Heart left ventricle (tissue), 16 donors: ENCODE results near the gene KTN1. TPM values are rescaled to one million over a fixed set of nuclear protein-coding genes. Genes with fewer than 3 reads are reported as not detected.

Source experiments
- ATAC-seq, 4 donors: fragments of 200-7000 bp; cut with Tn5 transposase; one replicate each; pipeline ENCODE4 v1.9.1; 2020 to 2022; ENCODE audit warnings: moderate library complexity in 4 of 4, mild to moderate bottlenecking in 3 of 4, moderate number of reproducible peaks in 1 of 4
- DNase-seq, 5 donors: peaks; one replicate each; pipeline ENCODE4 v3.0.0-alpha.2; 2020
- H3K27ac ChIP-seq, 12 donors: fragments of 200-600 bp; sonication (generic) in 4 of 12; one replicate each; pipeline versions ENCODE4 v1.5.0 to v1.8.0; 2016 to 2022; ENCODE audit warnings: mild to moderate bottlenecking in 2 of 12
- H3K27me3 ChIP-seq, 9 donors: fragments of 200-600 bp; sonication (generic) in 2 of 9; one replicate each; pipeline versions ENCODE4 v1.5.1 to v1.8.0; 2016 to 2022; ENCODE audit warnings: mild to moderate bottlenecking in 3 of 9
- H3K36me3 ChIP-seq, 9 donors: fragments of 200-600 bp; sonication (generic) in 2 of 9; one replicate each; pipeline versions ENCODE4 v1.5.0 to v1.8.0; 2018 to 2022; ENCODE audit warnings: mild to moderate bottlenecking in 2 of 9
- H3K4me1 ChIP-seq, 12 donors: fragments of 200-600 bp; sonication (generic) in 4 of 12; one replicate each; pipeline versions ENCODE4 v1.5.0 to v1.8.0; 2016 to 2022; ENCODE audit warnings: mild to moderate bottlenecking in 3 of 12
- H3K4me3 ChIP-seq, 12 donors: fragments of 200-600 bp; sonication (generic) in 4 of 12; one replicate each; pipeline versions ENCODE4 v1.5.0 to v1.8.0; 2017 to 2022; ENCODE audit warnings: mild to moderate bottlenecking in 9 of 12, moderate library complexity in 4 of 12
- H3K9me3 ChIP-seq, 12 donors: fragments of 200-600 bp; sonication (generic) in 4 of 12; one replicate each; pipeline versions ENCODE4 v1.5.0 to v1.8.0; 2016 to 2022; ENCODE audit warnings: mild to moderate bottlenecking in 1 of 12
- POLR2A ChIP-seq, 2 donors: fragments of 450-650 bp; IDR thresholded peaks; one replicate each; pipeline ENCODE4 v1.6.1; 2017; ENCODE audit warnings: antibody characterized with exemption in 2 of 2, mild to moderate bottlenecking in 2 of 2, moderate library complexity in 2 of 2
- WGBS, 4 donors: extraction: QIAGEN DNeasy Blood & Tissue Kit in 2 of 4; methylation state at CpG; one replicate each; pipeline versions ENCODE4 v1.1.5 to v1.1.7; 2013 to 2018; 5-methylcytosine and 5-hydroxymethylcytosine counted together
- intact Hi-C, 10 donors: fragments of 100-400 bp; cut with DNase I; formaldehyde crosslinking; loops; one replicate each; pipeline versions ENCODE4 v1.11.1 to v1.14.2; 2022
- polyA plus RNA-seq, 2 donors: library from polyadenylated mRNA; stranded (reverse); fragments of 200-250 nt; gene quantifications; one replicate each; pipeline ENCODE4 v1.2.3, GENCODE V29; 2013
- total RNA-seq, 9 donors: library from RNA; depleted of rRNA in 2 of 9; stranded (reverse); fragments of >200 nt in 2 of 9; fragmentation: NEBNext Ultra II Directional in 3 of 9; extraction: Animal tissue kit (Norgen Biotek cat#: 25700) in 3 of 9; gene quantifications; one replicate each; pipeline versions ENCODE4 v1.1.0 to v1.2.4, GENCODE V29; 2016 to 2023
- TF ChIP-seq, protein P1 (sequence below), 12 donors: fragments of 200-600 bp; sonication (generic) in 4 of 12; IDR thresholded peaks; one replicate each; pipeline versions ENCODE4 v1.5.0 to v1.8.0; 2018 to 2022; ENCODE audit warnings: antibody characterized with exemption in 12 of 12, mild to moderate bottlenecking in 5 of 12
- donor health status: ischemic (EF 13 %, LVEDD 7.1; RV severe dilation, severe dysfunction).
- donor health status: healthy with polysubstance abuse.
- donor health status: DM: no; HTN: yes; CAD: no.
- donor health status: DM: no; HTN: no; CAD: no.
- donor health status: ischemic (EF 25% LVEDD 6.9; RV normal size, moderate dysfunction).
- donor health status: ischemic (EF 25% LVEDD 5.7; RV mildly dilated, moderate dysfunction).
- donor health status: healthy.
- donor health status: DM: yes; HTN: yes; CAD: no.
- donor health status: ischemic (EF 35%, LVEDD 5.7; RV mildly dilated, moderate dysfunction).
- donor health status: nonischemic (EF 11% LVEDD 7.7; RV severe dilation, severe dysfunction).
- donor health status: DM: yes; HTN: yes; CAD: no.
- donor health status: PGD.
- donor health status: ischemic (EF 29% LVEDD 5.4; RV normal size, mild dysfunction).
- donor health status: nonischemic (EF 23%, LVEDD 6.1; RV moderate dilation, normal function).

KTN1 gene
- total and polyA plus RNA-seq, 11 donors = 150 to 340 (median 249) TPM

DNA sequence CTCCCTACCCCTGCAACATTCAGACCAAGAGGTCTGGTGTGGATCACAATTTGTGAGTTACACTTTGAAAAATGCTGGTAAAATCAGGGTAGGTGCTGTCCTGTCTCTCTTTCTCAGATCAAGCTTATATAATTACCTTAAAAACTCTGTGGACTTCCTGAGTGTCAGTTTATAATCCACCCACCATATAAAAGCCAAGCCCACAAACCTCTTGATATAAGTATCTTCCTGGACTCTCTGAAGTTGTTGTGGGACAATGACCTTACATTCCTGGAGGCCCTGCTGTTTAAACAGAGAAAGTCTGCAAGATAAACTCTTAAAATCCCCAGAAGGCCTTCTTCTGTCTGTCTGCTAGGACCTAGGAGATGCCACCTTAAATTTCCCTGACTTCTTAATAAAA, 11.4 kb upstream of the KTN1 start:
- Histone ChIP-seq H3K4me3 (no peak overlapping the region), H3K27ac (no peak overlapping the region), H3K36me3 (no peaks in the 10 kb centered on the region), H3K27me3 (no peaks in the 10 kb centered on the region), H3K9me3 (no peaks in the 10 kb centered on the region), H3K4me1 (peaks cover 0 to 10% (median 0%) of the 10 kb centered on the region in 12 donors)
- ATAC-seq (no peak), DNase-seq (no peak)
- TF ChIP-seq POLR2A (IDR thresholded peaks at IDR 0.05) = no peak
- TF ChIP-seq, protein P1, sequence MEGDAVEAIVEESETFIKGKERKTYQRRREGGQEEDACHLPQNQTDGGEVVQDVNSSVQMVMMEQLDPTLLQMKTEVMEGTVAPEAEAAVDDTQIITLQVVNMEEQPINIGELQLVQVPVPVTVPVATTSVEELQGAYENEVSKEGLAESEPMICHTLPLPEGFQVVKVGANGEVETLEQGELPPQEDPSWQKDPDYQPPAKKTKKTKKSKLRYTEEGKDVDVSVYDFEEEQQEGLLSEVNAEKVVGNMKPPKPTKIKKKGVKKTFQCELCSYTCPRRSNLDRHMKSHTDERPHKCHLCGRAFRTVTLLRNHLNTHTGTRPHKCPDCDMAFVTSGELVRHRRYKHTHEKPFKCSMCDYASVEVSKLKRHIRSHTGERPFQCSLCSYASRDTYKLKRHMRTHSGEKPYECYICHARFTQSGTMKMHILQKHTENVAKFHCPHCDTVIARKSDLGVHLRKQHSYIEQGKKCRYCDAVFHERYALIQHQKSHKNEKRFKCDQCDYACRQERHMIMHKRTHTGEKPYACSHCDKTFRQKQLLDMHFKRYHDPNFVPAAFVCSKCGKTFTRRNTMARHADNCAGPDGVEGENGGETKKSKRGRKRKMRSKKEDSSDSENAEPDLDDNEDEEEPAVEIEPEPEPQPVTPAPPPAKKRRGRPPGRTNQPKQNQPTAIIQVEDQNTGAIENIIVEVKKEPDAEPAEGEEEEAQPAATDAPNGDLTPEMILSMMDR (IDR thresholded peaks at IDR 0.05) = no peak
- intact Hi-C loops = loop anchor here in 1 of 10 donors (10.0 kb wide), 1 partner anchor 104 kb away; no protein-coding TSS in a partner anchor

DNA sequence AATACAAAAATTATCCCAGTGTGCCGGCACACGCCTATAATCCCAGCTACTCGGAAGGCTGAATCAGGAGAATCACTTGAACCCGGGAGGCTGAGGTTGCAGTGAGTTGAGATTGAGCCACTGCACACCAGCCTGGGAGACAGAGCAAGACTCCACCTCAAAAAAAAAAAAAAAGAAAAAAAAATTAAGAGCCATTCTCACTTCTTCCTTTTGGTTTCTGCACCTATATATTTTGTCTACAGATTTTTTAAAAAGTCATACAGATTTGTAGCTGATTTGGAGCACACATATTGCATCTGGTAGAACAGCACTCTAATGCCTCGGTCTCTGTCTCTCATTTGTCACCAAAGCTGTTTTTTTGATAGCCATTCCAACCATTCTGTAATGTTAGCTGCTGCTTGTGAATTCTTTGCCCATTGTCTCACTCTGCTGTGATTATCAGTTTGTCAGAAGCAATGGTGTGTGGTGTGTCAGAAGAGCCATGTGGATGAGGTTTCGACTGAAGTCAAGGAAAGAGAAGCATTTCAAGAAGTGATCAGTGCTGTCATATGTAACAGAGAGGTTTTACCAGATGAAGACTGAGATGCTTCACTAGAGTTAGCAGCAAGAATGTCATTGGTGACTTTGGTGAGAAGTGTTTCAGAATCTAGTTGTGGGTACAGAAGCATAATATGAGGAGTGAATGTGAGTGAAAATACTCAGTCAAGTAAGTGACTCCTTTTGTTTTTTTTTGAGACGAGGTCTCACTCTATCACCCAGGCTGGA, 8.7 kb upstream of the KTN1 start:
- ATAC-seq (no peak), DNase-seq (no peak)
- no peaks in the 10 kb centered on the region for H3K36me3 ChIP-seq
- H3K27me3 ChIP-seq = no peaks in the 10 kb centered on the region
- no peaks in the 10 kb centered on the region for H3K9me3 ChIP-seq
- H3K4me1 ChIP-seq = peaks cover 0 to 10% (median 0%) of the 10 kb centered on the region in 12 donors
- no peak overlapping the region for H3K4me3 ChIP-seq
- H3K27ac ChIP-seq = no peak overlapping the region
- intact Hi-C loops = loop anchor here in 5 of 10 donors (5.0 to 10.0 kb wide), 2 partner anchors 127 to 129 kb away; partner anchors contain the start of gene TBPL2 (in 5 of the 5)
- WGBS, 4 donors = 85 to 89% (median 88%) methylated on average over 7 of the region's 7 CpGs
- TF ChIP-seq, protein P1 (IDR thresholded peaks at IDR 0.05) = no peak
- TF ChIP-seq POLR2A (IDR thresholded peaks at IDR 0.05) = no peak

DNA sequence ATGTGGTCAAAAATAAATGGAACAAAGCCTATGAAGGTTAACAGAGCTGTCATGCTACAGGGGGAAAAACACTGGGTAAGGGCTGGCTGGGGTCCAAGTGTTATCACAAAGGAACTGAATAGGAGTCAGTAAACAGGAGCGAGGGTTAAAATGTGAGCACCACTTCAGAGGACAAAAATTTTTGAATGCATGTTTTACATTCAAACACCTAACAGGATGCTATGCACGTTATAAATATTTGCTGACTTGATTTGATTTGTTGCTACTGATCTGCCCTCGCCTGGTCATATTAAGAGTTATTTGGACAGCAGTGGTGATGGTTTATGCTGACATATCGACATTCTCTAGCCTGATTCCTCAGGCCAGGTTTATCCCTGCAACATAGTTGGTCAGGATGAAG, 7.4 kb upstream of the KTN1 start:
- peak in 3 of 5 donors; percentile 31 to 45 (median 43) for DNase-seq
- Histone ChIP-seq H3K4me3 (no peak overlapping the region), H3K4me1 (peaks cover 0 to 10% (median 0%) of the 10 kb centered on the region in 12 donors), H3K27ac (no peak overlapping the region), H3K36me3 (no peaks in the 10 kb centered on the region), H3K9me3 (no peaks in the 10 kb centered on the region), H3K27me3 (no peaks in the 10 kb centered on the region)
- ATAC-seq = peak; percentile 34 to 81 (median 49)
- 31 to 40% (median 39%) methylated on average over 4 of the region's 4 CpGs for WGBS, 4 donors
- no peak for TF ChIP-seq POLR2A (IDR thresholded peaks at IDR 0.05)
- TF ChIP-seq, protein P1 (IDR thresholded peaks at IDR 0.05) = peak in 1 of 12 donors; percentile 4
- intact Hi-C loops = loop anchor here in 5 of 10 donors (5.0 to 10.0 kb wide), 2 partner anchors 128 to 130 kb away; partner anchors contain the start of gene TBPL2 (in 5 of the 5)

DNA sequence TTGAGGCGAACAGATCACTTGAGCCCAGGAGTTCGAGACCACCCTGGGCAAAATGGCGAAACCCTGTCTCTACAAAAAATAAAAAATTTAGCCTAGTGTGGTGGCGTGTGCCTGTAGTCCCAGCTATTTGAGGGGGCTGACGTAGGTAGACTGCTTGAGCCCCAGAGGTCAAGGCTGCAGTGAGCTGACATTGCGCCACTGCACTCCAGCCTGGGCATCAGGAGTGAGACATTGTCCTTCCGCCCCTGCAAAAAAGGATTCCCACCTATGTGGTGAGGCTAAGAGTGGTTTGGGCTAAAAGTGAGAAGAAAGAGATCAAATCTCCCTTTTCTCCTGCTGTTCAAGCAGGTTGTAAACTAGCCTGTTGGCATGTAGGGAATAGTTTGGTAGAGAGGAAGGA, 5.0 kb upstream of the KTN1 start:
- peaks cover 0 to 19% (median 6%) of the 10 kb centered on the region in 12 donors for H3K4me1 ChIP-seq
- 84 to 97% (median 95%) methylated on average over 7 of the region's 7 CpGs for WGBS, 4 donors
- ATAC-seq (no peak), DNase-seq (no peak)
- H3K4me3 ChIP-seq = no peak overlapping the region
- H3K27me3 ChIP-seq = no peaks in the 10 kb centered on the region
- H3K9me3 ChIP-seq = no peaks in the 10 kb centered on the region
- H3K36me3 ChIP-seq = no peaks in the 10 kb centered on the region
- TF ChIP-seq POLR2A (IDR thresholded peaks at IDR 0.05) = no peak
- TF ChIP-seq, protein P1 (IDR thresholded peaks at IDR 0.05) = no peak
- intact Hi-C loops = loop anchor here in 8 of 10 donors (5.0 to 10.0 kb wide), 3 partner anchors 128 to 133 kb away; partner anchors contain the start of gene TBPL2 (in 5 of the 8)
- no peak overlapping the region for H3K27ac ChIP-seq
